AG09309 (cell line): ENCODE results near the gene ELK3.
"Not testable (repeated sequence)": the region's sequence is repeated elsewhere in the genome, so short reads cannot be mapped to it uniquely, and the experiment has no call there.

Experiments used
- DNase-seq: peaks from one replicate; pipeline ENCODE4 v3.0.0-alpha.2; 2010; ENCODE audit warnings: low read depth
- H3K4me3 ChIP-seq: 2 replicates; pipeline ENCODE4 v1.5.1; 2011; ENCODE audit warnings: mild to moderate bottlenecking, low read depth, low read length, moderate library complexity; ENCODE audit not compliant: control insufficient read depth
- TF ChIP-seq, protein P1 (sequence below): IDR thresholded peaks from 2 replicates; pipeline ENCODE4 v1.5.1; 2011; ENCODE audit warnings: mild to moderate bottlenecking, low read depth, low read length, inconsistent platforms; ENCODE audit not compliant: insufficient read depth, control insufficient read depth; ENCODE audit errors: missing control alignments

ELK3 gene

DNA sequence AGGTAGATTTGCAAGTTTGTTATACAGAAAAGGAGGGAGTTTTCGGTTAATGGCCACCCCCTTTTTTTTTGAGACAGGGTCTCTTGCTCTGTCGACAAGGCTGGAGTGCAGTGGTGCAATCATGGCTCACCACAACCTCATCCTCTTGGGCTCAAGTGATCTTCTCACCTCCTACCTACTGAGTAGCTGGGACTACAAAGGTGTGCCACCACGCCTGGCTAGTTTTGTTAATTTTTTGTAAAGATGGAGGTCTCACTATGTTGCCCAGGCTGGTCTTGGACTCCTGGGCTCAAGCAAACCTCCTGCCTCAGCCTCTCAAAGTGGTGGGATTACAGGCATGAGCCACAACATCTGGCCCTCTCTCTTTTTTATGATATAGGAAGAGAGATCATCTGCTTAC is 111.5 kb downstream of the ELK3 start:
- H3K4me3 ChIP-seq = no peak overlapping the region
- TF ChIP-seq, protein P1, sequence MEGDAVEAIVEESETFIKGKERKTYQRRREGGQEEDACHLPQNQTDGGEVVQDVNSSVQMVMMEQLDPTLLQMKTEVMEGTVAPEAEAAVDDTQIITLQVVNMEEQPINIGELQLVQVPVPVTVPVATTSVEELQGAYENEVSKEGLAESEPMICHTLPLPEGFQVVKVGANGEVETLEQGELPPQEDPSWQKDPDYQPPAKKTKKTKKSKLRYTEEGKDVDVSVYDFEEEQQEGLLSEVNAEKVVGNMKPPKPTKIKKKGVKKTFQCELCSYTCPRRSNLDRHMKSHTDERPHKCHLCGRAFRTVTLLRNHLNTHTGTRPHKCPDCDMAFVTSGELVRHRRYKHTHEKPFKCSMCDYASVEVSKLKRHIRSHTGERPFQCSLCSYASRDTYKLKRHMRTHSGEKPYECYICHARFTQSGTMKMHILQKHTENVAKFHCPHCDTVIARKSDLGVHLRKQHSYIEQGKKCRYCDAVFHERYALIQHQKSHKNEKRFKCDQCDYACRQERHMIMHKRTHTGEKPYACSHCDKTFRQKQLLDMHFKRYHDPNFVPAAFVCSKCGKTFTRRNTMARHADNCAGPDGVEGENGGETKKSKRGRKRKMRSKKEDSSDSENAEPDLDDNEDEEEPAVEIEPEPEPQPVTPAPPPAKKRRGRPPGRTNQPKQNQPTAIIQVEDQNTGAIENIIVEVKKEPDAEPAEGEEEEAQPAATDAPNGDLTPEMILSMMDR = no peak
- DNase-seq = no peak

- no peak for DNase-seq
- H3K4me3 ChIP-seq = no peak overlapping the region
- TF ChIP-seq, protein P1 = no peak
These were observed 114.7 kb downstream of the ELK3 start for GRCh38 chr12:96308881-96309280.

DNA sequence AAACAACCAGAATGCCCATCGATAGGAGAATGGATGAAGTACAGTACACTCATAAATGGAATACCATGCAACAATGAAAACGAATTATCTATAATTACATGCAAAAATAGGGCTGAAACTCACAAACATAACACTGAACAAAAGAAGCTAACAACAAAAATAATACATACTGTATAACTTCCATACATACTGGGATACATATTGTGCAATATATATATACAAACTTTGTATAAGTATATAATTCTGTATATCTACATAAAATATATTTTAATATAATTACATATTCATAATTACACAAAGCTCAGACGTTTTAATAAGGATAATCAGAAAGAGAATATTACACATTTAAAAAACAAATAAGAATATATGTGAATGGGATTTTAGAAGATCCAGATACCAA is 115.9 kb downstream of the ELK3 start:
- no peak for DNase-seq
- TF ChIP-seq, protein P1 = no peak
- H3K4me3 ChIP-seq = no peak overlapping the region

GRCh38 chr12:96311191-96311590 is 117.0 kb downstream of the ELK3 start:
- H3K4me3 ChIP-seq = no peak overlapping the region
- TF ChIP-seq, protein P1 = no peak
- no peak for DNase-seq

- DNase-seq = no peak
- TF ChIP-seq, protein P1 = no peak
- H3K4me3 ChIP-seq = no peak overlapping the region
These were observed 119.4 kb downstream of the ELK3 start for GRCh38 chr12:96313606-96314005.

GRCh38 chr12:96314723-96315122 is 120.5 kb downstream of the ELK3 start:
- no peak for DNase-seq
- TF ChIP-seq, protein P1 = no peak
- no peak overlapping the region for H3K4me3 ChIP-seq

DNA sequence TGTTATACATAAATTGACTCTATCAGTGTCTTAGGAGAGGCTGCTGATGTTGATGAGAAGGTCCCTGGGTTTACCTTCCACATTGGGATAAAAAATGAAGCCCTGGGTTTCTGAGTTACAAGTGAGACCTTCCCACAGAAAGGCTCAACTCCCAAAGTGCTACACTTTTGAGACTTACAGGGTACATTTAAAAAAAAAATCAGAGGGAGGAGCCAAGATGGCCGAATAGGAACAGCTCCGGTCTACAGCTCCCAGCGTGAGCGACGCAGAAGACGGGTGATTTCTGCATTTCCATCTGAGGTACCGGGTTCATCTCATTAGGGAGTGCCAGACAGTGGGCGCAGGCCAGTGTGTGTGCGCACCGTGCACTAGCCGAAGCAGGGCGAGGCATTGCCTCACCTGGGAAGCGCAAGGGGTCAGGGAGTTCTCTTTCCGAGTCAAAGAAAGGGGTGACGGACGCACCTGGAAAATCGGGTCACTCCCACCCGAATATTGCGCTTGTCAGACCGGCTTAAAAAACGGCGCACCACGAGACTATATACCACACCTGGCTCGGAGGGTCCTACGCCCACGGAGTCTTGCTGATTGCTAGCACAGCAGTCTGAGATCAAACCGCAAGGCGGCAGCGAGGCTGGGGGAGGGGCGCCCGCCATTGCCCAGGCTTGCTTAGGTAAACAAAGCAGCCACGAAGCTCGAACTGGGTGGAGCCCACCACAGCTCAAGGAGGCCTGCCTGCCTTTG is 121.7 kb downstream of the ELK3 start:
- H3K4me3 ChIP-seq, DNase-seq: not testable (repeated sequence)

GRCh38 chr12:96317801-96318200 is 123.6 kb downstream of the ELK3 start:
- not testable (repeated sequence) for DNase-seq, H3K4me3 ChIP-seq
